ENCODE measurements around the gene CD96. TPM values are rescaled to one million over a fixed set of nuclear protein-coding genes. Genes with fewer than 3 reads are reported as not detected.

CD96 gene
- total and polyA plus RNA-seq, 2 donors (not counting 3 experiments of a cell fraction or from before 2014, with no cell fraction given) = not detected

GRCh38 chr3:111577113-111577512 lies 35.1 kb downstream of the CD96 start:
- Histone ChIP-seq H3K4me1 (ENCODE audit: control insufficient read depth, extremely low read depth, insufficient read depth, low read length) (no peaks in the 10 kb centered on the region), H3K27me3 (ENCODE audit: control insufficient read depth in 2 of 2, insufficient read depth in 2 of 2, low read length in 2 of 2) (peaks cover 0 to 7% of the 10 kb centered on the region in 2 experiments), H3K36me3 (ENCODE audit: control insufficient read depth in 2 of 2, extremely low read depth in 1 of 2, insufficient read depth in 2 of 2, low read length in 2 of 2) (no peaks in the 10 kb centered on the region), H3K4me3 (replicated peaks in 1 of 3; ENCODE audit: insufficient read depth in 1 of 3, low read depth in 1 of 3, low read length in 3 of 3) (no peak overlapping the region), H4K20me1 (replicated peaks; ENCODE audit: control insufficient read depth, extremely low read depth, insufficient read depth, low read length) (no peaks in the 10 kb centered on the region), H3K4me2 (ENCODE audit: insufficient read depth, low read length) (no peak overlapping the region), H3K9me1 (replicated peaks; ENCODE audit: control insufficient read depth, extremely low read depth, insufficient read depth, low read length) (no peaks in the 10 kb centered on the region), H3K79me2 (ENCODE audit: control insufficient read depth, insufficient read depth, low read length) (no peaks in the 10 kb centered on the region), H2AFZ (ENCODE audit: low read depth, low read length) (no peak overlapping the region), H3K9me3 (replicated peaks; ENCODE audit: control insufficient read depth, insufficient read depth, low read length) (no peaks in the 10 kb centered on the region), H3K27ac (ENCODE audit: insufficient read depth, low read depth, low read length) (no peak overlapping the region), H3K9ac (replicated peaks; ENCODE audit: extremely low read depth, insufficient read depth, low read length) (no peak overlapping the region)
- DNase-seq (ENCODE audit: low read depth, low spot score) (no peak), FAIRE-seq (no peak)
- dilution Hi-C loops (cut with MboI; ENCODE audit: extremely low pct_ligation_motif_present, low sequenced_read_pairs) (no loop called here), intact Hi-C loops (cut with micrococcal nuclease) (no loop called here)
- CTCF ChIA-PET = interaction anchor here (1.0 to 2.2 kb wide), 5 partner anchors 90 to 436 kb away, joined by 3 to 31 read pairs (median 9); no protein-coding TSS in a partner anchor
- POLR2A ChIA-PET = no interaction called here
- TF ChIP-seq EZH2 (IDR thresholded peaks at IDR 0.05; ENCODE audit: borderline replicate concordance, low read depth, low read length, severe bottlenecking) (no peak), MAX (IDR thresholded peaks at IDR 0.05; ENCODE audit: insufficient read depth, insufficient read length) (no peak), GATA2 (IDR thresholded peaks at IDR 0.05; ENCODE audit: insufficient read depth, insufficient read length, low read depth, low read length) (no peak), MYC (IDR thresholded peaks at IDR 0.05; ENCODE audit: low read depth, low read length) (no peak), POLR2AphosphoS5 (IDR thresholded peaks at IDR 0.05; ENCODE audit: insufficient read depth, low read depth, low read length) (no peak), POLR2A (IDR thresholded peaks at IDR 0.05; ENCODE audit: low read depth, low read length) (no peak), FOS (IDR thresholded peaks at IDR 0.05; ENCODE audit: borderline replicate concordance, insufficient read depth, low read length) (no peak), JUN (IDR thresholded peaks at IDR 0.05; ENCODE audit: borderline replicate concordance, insufficient read depth, insufficient read length, low read depth) (no peak), CTCF (IDR thresholded peaks at IDR 0.05; ENCODE audit: extremely low read depth in 1 of 2, insufficient read depth in 1 of 2, low read depth in 1 of 2, low read length in 2 of 2) (no peak)
- no TSS peak for BruUV-seq (replicated peaks)

Measured in endothelial cell of umbilical vein (primary cell).